Transverse colon (tissue), 4 donors: ENCODE results near the gene CEP57L1. TPM values are rescaled to one million over a fixed set of nuclear protein-coding genes. Genes with fewer than 3 reads are reported as not detected.

Experiments
- DNase-seq: peaks from one replicate; pipeline ENCODE4 v3.0.0-alpha.2; 2019
- H3K27ac ChIP-seq, 4 donors: fragments of 200-600 bp; sonication (generic); 2 replicates each; pipeline ENCODE4 v1.5.1; 2016 to 2018; ENCODE audit warnings: inconsistent platforms in 4 of 4
- H3K27me3 ChIP-seq: fragments of 200-600 bp; sonication (generic); 2 replicates; pipeline ENCODE4 v1.5.1; 2017; ENCODE audit warnings: inconsistent platforms
- H3K36me3 ChIP-seq, 4 donors: fragments of 200-600 bp; sonication (generic); 2 replicates each; pipeline ENCODE4 v1.5.1; 2017 to 2019; ENCODE audit warnings: inconsistent platforms in 4 of 4
- H3K4me1 ChIP-seq, 4 donors: fragments of 200-600 bp; sonication (generic); 2 replicates each; pipeline ENCODE4 v1.5.1; 2017 to 2020; ENCODE audit warnings: inconsistent platforms in 4 of 4
- H3K4me3 ChIP-seq, 4 donors: fragments of 200-600 bp; sonication (generic); 1 replicate in 1 of 4; 2 replicates in 3 of 4; pipeline versions ENCODE4 v1.5.1 to v1.6.1; 2017 to 2019; ENCODE audit warnings: inconsistent platforms in 4 of 4
- H3K9me3 ChIP-seq, 2 donors: fragments of 200-600 bp; sonication (generic); 2 replicates each; pipeline ENCODE4 v1.5.1; 2017 to 2019; ENCODE audit warnings: inconsistent platforms in 2 of 2
- EP300 ChIP-seq: sonication (generic); formaldehyde crosslinking; IDR thresholded peaks from one replicate; pipeline ENCODE4 v1.6.1; 2017; ENCODE audit warnings: antibody characterized with exemption, low read depth
- POLR2A ChIP-seq: fragments of 450-650 bp; IDR thresholded peaks from one replicate; pipeline ENCODE4 v1.6.1; 2016; ENCODE audit warnings: antibody characterized with exemption, mild to moderate bottlenecking, moderate library complexity
- POLR2AphosphoS5 ChIP-seq, 3 donors: sonication (generic); formaldehyde crosslinking; IDR thresholded peaks; one replicate each; pipeline ENCODE4 v1.6.1; 2016; ENCODE audit warnings: antibody characterized with exemption in 3 of 3
- WGBS, 2 donors: methylation state at CpG; one replicate each; pipeline ENCODE4 v1.1.5; 2018; ENCODE audit warnings: low coverage in 1 of 2; 5-methylcytosine and 5-hydroxymethylcytosine counted together
- in situ Hi-C, 4 donors: fragments of 200-750 bp; cut with MboI; loops; one replicate each; pipeline versions ENCODE4 v1.15.0 to v1.15.1; 2017; ENCODE audit warnings: low sequenced_read_pairs in 3 of 4, low pct_ligation_motif_present in 1 of 4, low pct_unique_long_range_greater_than_20kb in 1 of 4
- intact Hi-C: fragments of 100-400 bp; cut with DNase I; formaldehyde crosslinking; loops from one replicate; pipeline ENCODE4 v1.15.1; 2023; ENCODE audit warnings: low total_unique reads
- total RNA-seq, 4 donors: library from RNA; depleted of rRNA; stranded (reverse); fragments of >200 nt; gene quantifications; one replicate each; pipeline ENCODE4 v1.1.0, GENCODE V29; 2016
- TF ChIP-seq, protein P1 (sequence below), 5 experiments: fragments of 200-600 bp in 3 of 5; fragments of 450-650 bp in 2 of 5; sonication (generic) in 3 of 5; IDR thresholded peaks; 1 replicate in 2 of 5; 2 replicates in 3 of 5; pipeline ENCODE4 v1.5.1; 2016 to 2017; ENCODE audit warnings: antibody characterized with exemption in 5 of 5, inconsistent platforms in 3 of 5, mild to moderate bottlenecking in 2 of 5, moderate library complexity in 1 of 5

Gene CEP57L1
- total RNA-seq, 4 donors from 2014 or later = 1.9 to 29.5 (median 9.5) TPM

- H3K27me3 ChIP-seq = no peaks in the 10 kb centered on the region
- H3K36me3 ChIP-seq = no peaks in the 10 kb centered on the region
- intact Hi-C loops (no loop called here), in situ Hi-C loops (loop anchor here in 2 of 4 donors (10.0 to 25.0 kb wide), 2 partner anchors 293 to 1129 kb away; partner anchors contain the start of genes CD164 (in 1 of the 2) and SEC63 (in 1 of the 2))
- peaks cover 12 to 68% (median 31%) of the 10 kb centered on the region in 4 donors for H3K4me1 ChIP-seq
- peak overlapping the region; percentile 3 to 19 (median 10) for H3K27ac ChIP-seq
- H3K4me3 ChIP-seq = peak overlapping the region in 2 of 4 donors; percentile 62 to 72
- H3K9me3 ChIP-seq = no peaks in the 10 kb centered on the region
- WGBS, 2 donors = 78 to 89% methylated on average over 3 to 5 of the region's 5 CpGs
- no peak for DNase-seq
- TF ChIP-seq EP300 (no peak), POLR2AphosphoS5 (IDR thresholded peaks at IDR 0.05) (no peak), POLR2A (no peak)
- TF ChIP-seq, protein P1, sequence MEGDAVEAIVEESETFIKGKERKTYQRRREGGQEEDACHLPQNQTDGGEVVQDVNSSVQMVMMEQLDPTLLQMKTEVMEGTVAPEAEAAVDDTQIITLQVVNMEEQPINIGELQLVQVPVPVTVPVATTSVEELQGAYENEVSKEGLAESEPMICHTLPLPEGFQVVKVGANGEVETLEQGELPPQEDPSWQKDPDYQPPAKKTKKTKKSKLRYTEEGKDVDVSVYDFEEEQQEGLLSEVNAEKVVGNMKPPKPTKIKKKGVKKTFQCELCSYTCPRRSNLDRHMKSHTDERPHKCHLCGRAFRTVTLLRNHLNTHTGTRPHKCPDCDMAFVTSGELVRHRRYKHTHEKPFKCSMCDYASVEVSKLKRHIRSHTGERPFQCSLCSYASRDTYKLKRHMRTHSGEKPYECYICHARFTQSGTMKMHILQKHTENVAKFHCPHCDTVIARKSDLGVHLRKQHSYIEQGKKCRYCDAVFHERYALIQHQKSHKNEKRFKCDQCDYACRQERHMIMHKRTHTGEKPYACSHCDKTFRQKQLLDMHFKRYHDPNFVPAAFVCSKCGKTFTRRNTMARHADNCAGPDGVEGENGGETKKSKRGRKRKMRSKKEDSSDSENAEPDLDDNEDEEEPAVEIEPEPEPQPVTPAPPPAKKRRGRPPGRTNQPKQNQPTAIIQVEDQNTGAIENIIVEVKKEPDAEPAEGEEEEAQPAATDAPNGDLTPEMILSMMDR (IDR thresholded peaks at IDR 0.05) = no peak
Observed at GRCh38 chr6:109091314-109092024, 3.8 kb upstream of the CEP57L1 start.

GRCh38 chr6:109092074-109092473, 3.2 kb upstream of the CEP57L1 start:
- no peak for DNase-seq
- 40 to 53% methylated on average over 1 of the region's 1 CpG for WGBS, 2 donors
- Histone ChIP-seq H3K27me3 (no peaks in the 10 kb centered on the region), H3K4me3 (peak overlapping the region in 3 of 4 donors; percentile 62 to 80 (median 72)), H3K36me3 (no peaks in the 10 kb centered on the region), H3K4me1 (peaks cover 10 to 74% (median 34%) of the 10 kb centered on the region in 4 donors), H3K9me3 (no peaks in the 10 kb centered on the region), H3K27ac (peak overlapping the region; percentile 3 to 19 (median 10))
- intact Hi-C loops (no loop called here), in situ Hi-C loops (loop anchor here in 2 of 4 donors (10.0 to 25.0 kb wide), 2 partner anchors 293 to 1130 kb away; partner anchors contain the start of genes CD164 (in 1 of the 2) and SEC63 (in 1 of the 2))
- TF ChIP-seq EP300 (no peak), POLR2AphosphoS5 (IDR thresholded peaks at IDR 0.05) (no peak), POLR2A (no peak)
- TF ChIP-seq, protein P1 (IDR thresholded peaks at IDR 0.05) = no peak

- no peak for DNase-seq
- H3K27me3 ChIP-seq = no peaks in the 10 kb centered on the region
- in situ Hi-C loops = loop anchor here in 2 of 4 donors (10.0 to 25.0 kb wide), 2 partner anchors 291 to 1132 kb away; partner anchors contain the start of genes CD164 (in 1 of the 2) and SEC63 (in 1 of the 2)
- TF ChIP-seq EP300 = no peak
- TF ChIP-seq, protein P1 (IDR thresholded peaks at IDR 0.05) = no peak
- TF ChIP-seq POLR2A = no peak
- TF ChIP-seq POLR2AphosphoS5 (IDR thresholded peaks at IDR 0.05) = no peak
- H3K9me3 ChIP-seq = no peaks in the 10 kb centered on the region
- WGBS, 2 donors = 0 to 1% methylated on average over 12 to 19 of the region's 19 CpGs
- peak overlapping the region; percentile 49 to 80 (median 67) for H3K4me3 ChIP-seq
- peak overlapping the region; percentile 95 to 100 (median 99) for H3K27ac ChIP-seq
- intact Hi-C loops = no loop called here
- H3K4me1 ChIP-seq = peaks cover 7 to 69% (median 34%) of the 10 kb centered on the region in 4 donors
- no peaks in the 10 kb centered on the region for H3K36me3 ChIP-seq
Observed at GRCh38 chr6:109093732-109094415, 1.4 kb upstream of the CEP57L1 start.
